ENCODE data around the gene IL13RA1.
"Not testable (repeated sequence)": the region's sequence is repeated elsewhere in the genome, so short reads cannot be mapped to it uniquely, and the experiment has no call there.

Gene IL13RA1

DNA sequence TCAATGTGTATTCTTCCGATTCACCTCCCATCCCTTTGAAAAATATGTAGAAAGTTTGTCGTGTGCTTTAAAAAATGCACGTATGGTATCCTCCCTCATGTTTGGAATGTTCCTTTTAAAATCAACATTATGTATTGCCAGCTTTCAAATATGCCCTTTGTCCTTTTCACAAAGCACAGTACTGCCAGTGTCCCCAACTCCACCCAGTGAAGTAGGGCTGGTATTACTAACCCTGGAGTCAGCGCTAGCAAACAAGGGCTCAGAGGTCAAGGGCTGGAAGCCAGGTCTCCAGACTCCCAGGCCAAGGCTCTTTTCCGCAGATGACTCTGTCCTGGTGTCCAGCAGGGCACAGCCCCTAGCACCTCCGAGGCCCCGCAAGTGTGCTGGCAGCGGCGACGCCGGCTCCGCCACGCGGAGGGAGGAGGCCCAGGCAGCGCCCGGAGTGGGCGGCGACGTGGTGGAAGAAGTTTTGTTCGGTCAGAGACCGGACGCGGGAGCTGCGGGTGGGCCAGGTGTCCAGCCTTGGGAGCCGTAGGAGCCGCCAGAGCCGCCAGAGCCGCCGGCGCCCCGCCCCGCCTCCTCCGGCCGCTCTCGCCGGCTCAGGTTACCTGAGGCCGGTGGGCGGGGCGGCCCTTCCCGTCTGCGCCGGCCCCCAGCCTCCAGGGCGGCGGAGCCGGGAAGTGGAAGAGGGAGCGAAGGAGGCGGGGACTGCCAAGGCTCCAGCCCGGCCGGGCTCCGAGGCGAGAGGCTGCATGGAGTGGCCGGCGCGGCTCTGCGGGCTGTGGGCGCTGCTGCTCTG, at the start of gene IL13RA1:
TSS of gene IL13RA1 (plus strand) at position 720 of the 799 bp plus-strand sequence. CDS start at position 753, 33 bp downstream.
- DNase-seq = peak; percentile 56

- no peak for DNase-seq
Measured at GRCh38 chrX:118679290-118679689, 48.1 kb upstream of the IL13RA1 start.

DNA sequence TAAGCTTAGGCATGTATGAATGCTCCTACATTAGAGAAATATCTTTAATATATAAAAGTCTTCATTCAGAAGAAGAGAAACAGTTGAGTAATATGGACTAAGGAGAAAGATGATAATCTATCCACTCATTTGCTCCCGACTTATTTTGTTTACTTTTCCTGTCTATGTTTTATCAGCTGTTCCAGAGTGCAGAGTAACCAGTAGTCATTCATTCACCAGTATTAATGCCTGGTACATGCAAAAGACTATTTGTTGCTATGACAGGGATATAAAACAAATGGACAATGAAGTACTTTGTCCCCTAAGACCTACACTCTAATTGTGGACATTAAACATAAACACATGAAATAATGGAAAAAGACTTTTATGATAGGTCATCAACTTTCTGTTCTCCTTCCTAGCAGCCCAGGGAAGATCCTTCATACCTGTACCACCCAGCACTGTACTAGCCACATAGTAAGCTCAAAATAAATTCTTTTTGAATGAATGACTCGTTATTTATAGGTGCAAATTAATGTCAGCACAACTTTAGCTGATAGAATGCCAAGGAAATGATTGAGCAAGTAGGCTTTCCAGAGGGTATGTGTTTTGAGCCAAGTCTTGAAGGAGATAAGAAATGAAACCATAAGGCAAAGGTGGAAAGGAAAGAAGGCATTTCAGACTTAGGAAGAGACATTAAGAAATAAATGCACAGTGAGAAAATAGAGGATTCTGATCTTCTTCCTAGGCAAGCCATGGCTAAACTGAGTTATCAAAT, 45.0 kb upstream of the IL13RA1 start:
- DNase-seq = no peak

GRCh38 chrX:118685393-118685792, 42.0 kb upstream of the IL13RA1 start:
- no peak for DNase-seq

DNA sequence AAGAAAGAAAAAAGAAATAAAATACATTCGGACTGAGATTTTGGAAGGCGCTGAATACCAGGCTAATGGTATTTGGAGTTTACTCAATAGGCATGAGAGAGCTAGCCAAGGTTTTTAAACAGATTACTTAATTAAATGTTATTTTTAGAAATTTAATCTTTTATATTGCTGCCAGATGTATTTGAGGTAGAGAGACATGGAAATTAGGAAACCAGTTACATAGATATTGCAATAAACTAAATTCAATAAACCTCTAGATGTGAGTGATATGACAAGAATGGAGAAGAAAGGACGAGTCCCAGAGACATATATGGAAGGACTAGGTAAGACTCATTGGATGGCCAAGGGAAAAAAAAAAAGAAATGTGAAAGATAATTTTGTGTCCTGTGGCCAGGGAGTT, 38.5 kb upstream of the IL13RA1 start:
- DNase-seq = no peak

GRCh38 chrX:118693843-118694242, 33.6 kb upstream of the IL13RA1 start:
- DNase-seq = no peak

DNA sequence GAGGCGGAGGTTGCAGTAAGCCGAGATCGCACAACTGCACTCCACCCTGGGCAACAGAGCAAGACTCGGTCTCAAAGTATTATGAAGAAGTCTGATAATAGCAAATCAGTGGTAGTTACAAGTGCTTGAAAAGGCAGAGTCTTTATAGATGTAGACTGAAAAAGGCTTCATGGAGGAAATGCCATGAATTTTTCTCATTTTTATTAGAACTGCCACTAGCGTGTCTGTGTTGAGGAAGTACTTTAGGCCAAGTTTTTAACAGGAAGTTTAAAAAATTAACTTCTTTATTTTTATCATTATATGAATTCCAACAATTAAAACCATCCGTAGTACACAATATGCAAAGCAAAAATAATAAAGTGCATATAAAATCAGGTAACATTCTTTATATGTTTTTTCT, 32.8 kb upstream of the IL13RA1 start:
- DNase-seq = no peak

GRCh38 chrX:118698516-118699170, 28.8 kb upstream of the IL13RA1 start:
- no peak for DNase-seq

DNA sequence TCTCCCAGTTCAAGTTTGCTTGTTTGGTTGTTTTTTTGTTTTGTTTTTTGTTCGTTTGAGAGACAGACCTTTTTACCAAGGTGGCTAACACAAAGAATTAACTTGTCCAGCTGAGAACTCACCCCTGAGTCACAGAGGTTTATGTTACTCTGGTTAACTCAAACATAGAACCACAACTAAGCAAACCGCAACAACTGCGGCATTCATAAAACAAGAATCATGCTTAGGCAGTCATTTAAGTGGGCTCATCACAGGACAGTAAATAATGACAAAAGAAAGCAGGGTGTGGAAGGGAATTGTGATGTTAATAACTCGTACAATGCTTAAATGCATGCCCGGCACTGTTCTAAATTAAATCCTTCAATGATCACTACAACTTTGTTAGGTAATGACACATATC, 24.7 kb upstream of the IL13RA1 start:
- no peak for DNase-seq

DNA sequence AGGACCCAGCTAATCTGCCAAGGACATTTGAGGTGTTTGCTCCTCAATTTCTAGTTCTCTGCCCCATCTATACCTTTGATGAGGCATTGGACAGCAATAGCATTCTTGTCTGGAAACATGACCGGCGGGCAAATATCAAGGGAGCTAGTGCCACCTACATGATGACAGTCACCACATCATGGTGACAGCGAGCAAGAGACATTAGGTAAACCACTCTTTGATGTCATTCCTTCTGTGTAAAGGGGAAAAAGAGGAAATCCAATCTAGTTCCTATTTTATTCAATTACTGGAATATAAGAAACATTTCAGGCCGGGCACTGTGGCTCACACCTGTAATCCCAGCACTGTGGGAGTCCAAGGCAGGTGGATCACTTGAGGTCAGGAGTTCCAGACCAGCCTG, 20.7 kb upstream of the IL13RA1 start:
- DNase-seq = no peak

DNA sequence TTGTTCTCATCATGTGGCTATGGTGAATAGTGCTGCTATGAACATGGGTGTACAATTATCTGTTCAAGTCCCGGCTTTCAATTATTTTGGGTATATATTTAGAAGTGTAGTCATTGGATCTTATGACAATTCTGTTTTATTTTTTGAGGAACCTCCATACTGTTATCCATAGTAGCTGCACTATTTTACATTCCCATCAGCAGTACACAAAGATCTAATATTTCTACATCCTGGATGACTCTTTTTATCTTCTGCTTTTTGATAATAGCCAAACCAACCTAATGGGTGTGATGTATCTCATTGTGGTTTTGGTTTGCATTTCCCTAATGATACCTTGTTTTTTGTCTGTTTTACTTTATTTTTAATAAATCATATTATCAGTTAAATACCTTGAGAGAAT, 12.9 kb upstream of the IL13RA1 start:
- DNase-seq = no peak

DNA sequence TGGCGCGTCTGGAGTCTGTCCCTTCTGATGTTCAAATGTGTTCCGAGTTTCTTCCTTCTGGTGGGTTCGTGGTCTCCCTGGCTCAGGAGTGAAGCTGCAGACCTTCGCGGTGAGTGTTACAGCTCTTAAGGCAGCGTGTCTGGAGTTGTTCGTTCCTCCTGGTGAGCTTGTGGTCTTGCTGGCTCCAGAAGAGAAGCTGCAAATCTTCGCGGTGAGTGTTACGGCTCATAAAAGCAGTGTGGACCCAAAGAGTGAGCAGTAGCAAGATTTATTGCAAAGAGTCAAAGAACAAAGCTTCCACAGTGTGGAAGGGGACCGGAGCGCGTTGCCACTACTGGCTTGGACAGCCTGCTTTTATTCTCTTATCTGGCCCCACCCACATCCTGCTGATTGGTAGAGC, 11.5 kb upstream of the IL13RA1 start:
- DNase-seq = not testable (repeated sequence)

GRCh38 chrX:118716833-118717232, 10.6 kb upstream of the IL13RA1 start:
- not testable (repeated sequence) for DNase-seq

DNA sequence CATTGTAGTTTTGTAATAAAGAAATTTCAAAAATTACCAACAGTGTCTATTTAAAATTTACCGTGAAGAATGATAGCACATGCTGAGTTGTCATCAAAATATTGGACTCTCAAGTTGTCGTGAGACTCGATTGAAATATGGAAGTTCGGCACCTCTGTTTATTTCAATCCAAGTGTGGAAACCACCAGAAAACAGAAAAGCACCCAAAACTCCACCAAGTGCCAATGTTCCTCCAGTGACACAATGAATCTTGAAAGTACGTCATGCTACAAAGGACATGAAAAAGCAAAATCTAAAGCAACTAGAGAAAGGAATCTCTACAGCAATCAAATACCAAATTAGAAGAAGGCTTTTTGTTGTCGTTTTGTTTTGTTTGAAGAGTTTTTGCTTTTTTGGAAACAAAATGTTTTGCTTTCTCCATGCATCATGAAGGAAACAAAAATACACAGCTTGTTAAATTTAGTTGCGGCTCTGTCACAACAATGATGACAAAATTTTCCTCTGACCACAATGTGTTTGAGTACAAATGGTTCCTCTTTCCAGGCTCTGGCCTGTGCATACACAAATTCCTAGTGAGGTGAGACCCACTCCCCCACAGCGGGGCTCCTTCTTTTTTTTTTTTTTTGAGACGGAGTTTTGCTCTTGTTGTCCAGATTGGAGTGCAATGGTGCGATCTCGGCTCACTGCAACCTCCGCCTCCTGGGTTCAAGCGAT, 9.6 kb upstream of the IL13RA1 start:
- DNase-seq = no peak

- no peak for DNase-seq
Measured at GRCh38 chrX:118718737-118719136, 8.7 kb upstream of the IL13RA1 start.

GRCh38 chrX:118720058-118720707, 7.2 kb upstream of the IL13RA1 start:
- no peak for DNase-seq

DNA sequence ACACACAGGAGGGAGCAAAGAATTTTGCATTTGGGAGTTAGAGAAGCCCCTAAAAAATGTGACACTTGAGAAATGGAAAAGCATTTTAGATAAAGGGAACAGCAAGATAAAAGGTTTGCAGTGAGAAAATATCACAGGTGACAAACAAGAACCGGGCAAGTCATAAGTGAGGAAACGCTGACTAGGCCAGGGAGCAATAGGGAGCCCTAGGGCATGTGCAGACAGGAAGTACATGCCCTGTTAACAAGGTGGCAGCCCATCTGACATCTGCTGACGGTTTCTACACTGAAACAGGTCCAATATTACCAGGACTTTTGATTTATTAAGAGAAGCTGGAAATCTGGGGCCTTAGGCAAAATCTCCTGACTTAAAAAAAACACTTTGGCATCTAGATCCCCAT, 4.0 kb upstream of the IL13RA1 start:
- no peak for DNase-seq

GRCh38 chrX:118724365-118724764, 3.0 kb upstream of the IL13RA1 start:
- no peak for DNase-seq

DNA sequence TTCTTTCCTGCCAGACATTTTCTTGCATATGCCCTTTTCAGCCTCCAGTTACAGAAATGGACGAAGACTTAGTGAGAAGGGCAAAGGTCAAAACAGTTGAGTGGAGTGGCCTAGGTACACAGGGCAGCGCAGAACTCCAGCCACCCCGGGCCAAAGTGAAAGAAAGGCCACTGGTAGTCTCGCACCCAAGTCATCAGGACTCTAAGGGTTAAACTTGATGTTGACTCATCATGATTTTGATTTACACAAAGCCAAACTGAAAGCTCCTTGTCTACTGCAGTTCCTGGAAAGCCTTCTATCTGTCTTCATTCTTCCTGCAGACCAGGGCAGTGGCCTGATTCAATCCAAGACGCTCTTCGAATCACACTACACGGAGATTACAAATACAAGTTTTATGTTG, 2.6 kb upstream of the IL13RA1 start:
- no peak for DNase-seq

- DNase-seq = no peak
Measured at GRCh38 chrX:118726396-118726795, 1.0 kb upstream of the IL13RA1 start.

- no peak for DNase-seq
Measured at GRCh38 chrX:118727686-118728339, 407 bp downstream of the IL13RA1 start.

- no peak for DNase-seq
Measured at GRCh38 chrX:118729042-118729652, 1.7 kb downstream of the IL13RA1 start.
